ENCODE data around the gene CBY2. TPM values are rescaled to one million over a fixed set of nuclear protein-coding genes. Genes with fewer than 3 reads are reported as not detected.

The CBY2 gene
- total and polyA plus RNA-seq, 2 of the 4 experiments (the other 2 are of a cell fraction) = not detected

- Histone ChIP-seq H3K4me2 (ENCODE audit: low read depth, low read length) (no peak overlapping the region), H4K8ac (ENCODE audit: low read depth in 2 of 2, low read length in 2 of 2) (no peak overlapping the region), H3K4ac (ENCODE audit: low read depth, low read length) (no peak overlapping the region), H3K9ac (ENCODE audit: low read depth, low read length) (no peak overlapping the region), H3K23ac (ENCODE audit: low read depth, low read length) (no peak overlapping the region), H2BK5ac (ENCODE audit: low read depth, low read length, poor library complexity, severe bottlenecking) (no peak overlapping the region), H3K27me3 (ENCODE audit: control insufficient read depth, insufficient read depth, low read length) (no peaks in the 10 kb centered on the region), H3K56ac (ENCODE audit: extremely low read depth, insufficient read depth, low read length) (no peak overlapping the region), H4K91ac (ENCODE audit: insufficient read depth, low read depth, low read length) (no peak overlapping the region), H4K5ac (ENCODE audit: low read depth, low read length) (no peak overlapping the region), H2BK15ac (ENCODE audit: low read depth, low read length) (no peak overlapping the region), H2BK20ac (ENCODE audit: low read depth, low read length) (no peak overlapping the region), H3K9me3 (ENCODE audit: control insufficient read depth, insufficient read depth, low read length) (no peaks in the 10 kb centered on the region), H3K4me1 (ENCODE audit: control insufficient read depth, insufficient read depth, low read length) (no peaks in the 10 kb centered on the region), H3K9me1 (ENCODE audit: insufficient read depth, low read length) (no peaks in the 10 kb centered on the region), H2AFZ (replicated peaks; ENCODE audit: low read length, poor library complexity) (no peak overlapping the region), H3K14ac (replicated peaks; ENCODE audit: low read depth, low read length) (no peak overlapping the region), H4K20me1 (ENCODE audit: insufficient read depth, low read length) (no peaks in the 10 kb centered on the region), H3K27ac (ENCODE audit: insufficient read depth, low read length) (no peak overlapping the region), H3K36me3 (ENCODE audit: control insufficient read depth, insufficient read depth, low read length) (no peaks in the 10 kb centered on the region), H2BK120ac (ENCODE audit: low read depth, low read length) (no peak overlapping the region), H2AK5ac (ENCODE audit: low read depth, low read length) (no peak overlapping the region), H2AK9ac (replicated peaks; ENCODE audit: low read depth, low read length, poor library complexity) (no peak overlapping the region), H3K4me3 (ENCODE audit: insufficient read depth, low read depth, low read length) (no peak overlapping the region), H3K79me1 (ENCODE audit: low read depth in 1 of 2, low read length in 2 of 2) (no peaks in the 10 kb centered on the region), H3K18ac (ENCODE audit: low read depth, low read length) (no peak overlapping the region)
- ATAC-seq (ENCODE audit: low read depth) = no peak
- ChIA-PET CTCF (interaction anchor here (0.7 kb wide), 1 partner anchor 22 kb away, joined by 3 read pairs; no protein-coding TSS in a partner anchor), POLR2A (ENCODE audit: unreplicated experiment) (no interaction called here)
- in situ Hi-C loops (cut with MboI; ENCODE audit: low sequenced_read_pairs) = no loop called here
- no TSS peak for BruUV-seq (replicated peaks)
- intact Hi-C loops (cut with micrococcal nuclease) = no loop called here
- no CpG with 5 or more reads among the region's 1 CpG for WGBS, 2 experiments (ENCODE audit: extremely low coverage in 2 of 2, insufficient read length in 1 of 2)
- DNase-seq = peak; percentile 52
- no peak for TF ChIP-seq MXI1 (IDR thresholded peaks at IDR 0.05; ENCODE audit: borderline replicate concordance, low read depth, low read length)
- no peak for TF ChIP-seq BHLHE40 (IDR thresholded peaks at IDR 0.05; ENCODE audit: low read depth, low read length)
- TF ChIP-seq CEBPB (IDR thresholded peaks at IDR 0.05; ENCODE audit: low read depth, low read length) = no peak
- no peak for TF ChIP-seq NFE2L2 (IDR thresholded peaks at IDR 0.05; ENCODE audit: low read depth, low read length)
- no peak for TF ChIP-seq MAFK (IDR thresholded peaks at IDR 0.05; ENCODE audit: low read depth, low read length)
- no peak for TF ChIP-seq USF2 (IDR thresholded peaks at IDR 0.05; ENCODE audit: low read depth, low read length)
- TF ChIP-seq ELK1 (IDR thresholded peaks at IDR 0.05; ENCODE audit: borderline replicate concordance, low read depth, low read length) = no peak
- no peak for TF ChIP-seq POLR2A (IDR thresholded peaks at IDR 0.05; ENCODE audit: low read depth, low read length)
- TF ChIP-seq SMC3 (IDR thresholded peaks at IDR 0.05; ENCODE audit: low read depth, low read length) = no peak
- TF ChIP-seq RCOR1 (IDR thresholded peaks at IDR 0.05; ENCODE audit: insufficient replicate concordance, low read length) = no peak
- TF ChIP-seq CTCF (conservative IDR thresholded peaks at IDR 0.05; ENCODE audit: low read depth, low read length) = no peak
- no peak for TF ChIP-seq RAD21 (IDR thresholded peaks at IDR 0.05; ENCODE audit: low read length)
- no peak for TF ChIP-seq RFX5 (IDR thresholded peaks at IDR 0.05; ENCODE audit: low read depth, low read length)
- no peak for TF ChIP-seq CHD1 (IDR thresholded peaks at IDR 0.05; ENCODE audit: low read depth, low read length)
- no peak for TF ChIP-seq MAZ (IDR thresholded peaks at IDR 0.05; ENCODE audit: borderline replicate concordance, low read depth, low read length)
- TF ChIP-seq FOS (IDR thresholded peaks at IDR 0.05; ENCODE audit: low read depth, low read length) = no peak
- dilution Hi-C loops (cut with HindIII; ENCODE audit: low sequenced_read_pairs, unreplicated experiment) = no loop called here
Observed at GRCh38 chr13:45674908-45675307, 27.2 kb upstream of the CBY2 start.

Measured in IMR-90 (cell line).